ENCODE results near the gene B2M. TPM values are rescaled to one million over a fixed set of nuclear protein-coding genes. Genes with fewer than 3 reads are reported as not detected.

The B2M gene
- total RNA-seq, 1 experiment from 2014 or later: 388 TPM

DNA sequence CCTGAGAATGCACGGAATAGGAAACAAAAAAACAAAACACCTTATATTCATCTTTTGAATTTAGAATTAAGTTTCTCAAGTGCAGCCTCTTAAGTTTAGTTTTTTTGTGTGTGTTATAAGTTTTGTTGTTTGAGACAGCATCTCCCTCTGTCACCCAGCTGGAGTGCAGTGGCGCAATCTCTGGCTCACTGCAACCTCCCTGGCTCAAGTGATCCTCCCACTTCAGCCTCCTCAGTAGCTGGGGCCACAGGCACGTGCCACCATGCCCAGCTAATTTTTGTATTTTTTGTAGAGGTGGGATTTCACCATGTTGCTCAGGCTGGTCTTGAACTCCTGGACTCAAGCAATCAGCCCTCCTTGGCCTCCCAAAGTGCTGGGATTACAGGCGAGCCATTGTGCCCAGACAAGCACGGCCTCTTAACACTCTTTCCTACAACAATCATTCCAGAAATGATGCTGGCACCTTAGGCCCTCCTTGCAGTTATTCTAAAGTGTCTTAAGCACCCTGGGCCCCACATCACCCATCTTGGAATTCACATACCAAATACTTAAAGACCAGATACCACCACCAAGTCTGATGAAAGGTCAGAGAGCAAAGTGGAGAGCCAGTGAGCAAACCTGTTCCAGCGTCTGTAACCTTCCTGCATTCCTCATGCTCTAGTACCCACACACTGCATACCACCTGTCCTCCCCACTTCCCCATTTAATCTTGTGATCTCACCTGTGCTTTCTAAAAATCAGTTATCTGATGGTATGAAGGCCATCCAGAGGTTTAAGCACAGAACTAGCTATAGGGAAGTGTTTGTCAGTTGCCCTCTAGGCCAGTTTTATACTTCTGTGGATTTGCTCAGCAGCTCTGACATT is 41.0 kb upstream of the B2M start:
- H4K20me1 ChIP-seq (ENCODE audit: insufficient read depth): no peaks in the 10 kb centered on the region
- H2AFZ ChIP-seq (ENCODE audit: low read depth, low read length, poor library complexity, severe bottlenecking): no peak overlapping the region
- H3K36me3 ChIP-seq (ENCODE audit: control insufficient read depth in 1 of 2, insufficient read depth in 2 of 2, low read length in 2 of 2): no peaks in the 10 kb centered on the region
- ChIA-PET CTCF (no interaction called here), RAD21 (ENCODE audit: low non-redundant PET in 1 of 2, low total read pairs in 2 of 2, uncharacterized antibody in 2 of 2, unreplicated experiment in 2 of 2) (no interaction called here), POLR2A (interaction anchor here (1.1 kb wide), 1 partner anchor 41 kb away, joined by 3 read pairs; the partner anchor contains the start of genes B2M and PATL2)
- H3K9ac ChIP-seq (ENCODE audit: low read length): no peak overlapping the region
- H3K4me1 ChIP-seq (ENCODE audit: control insufficient read depth in 1 of 2, insufficient read depth in 2 of 2, low read length in 2 of 2): no peaks in the 10 kb centered on the region
- H3K79me2 ChIP-seq (ENCODE audit: insufficient read depth, low read length): no peaks in the 10 kb centered on the region
- TF ChIP-seq, protein P1, sequence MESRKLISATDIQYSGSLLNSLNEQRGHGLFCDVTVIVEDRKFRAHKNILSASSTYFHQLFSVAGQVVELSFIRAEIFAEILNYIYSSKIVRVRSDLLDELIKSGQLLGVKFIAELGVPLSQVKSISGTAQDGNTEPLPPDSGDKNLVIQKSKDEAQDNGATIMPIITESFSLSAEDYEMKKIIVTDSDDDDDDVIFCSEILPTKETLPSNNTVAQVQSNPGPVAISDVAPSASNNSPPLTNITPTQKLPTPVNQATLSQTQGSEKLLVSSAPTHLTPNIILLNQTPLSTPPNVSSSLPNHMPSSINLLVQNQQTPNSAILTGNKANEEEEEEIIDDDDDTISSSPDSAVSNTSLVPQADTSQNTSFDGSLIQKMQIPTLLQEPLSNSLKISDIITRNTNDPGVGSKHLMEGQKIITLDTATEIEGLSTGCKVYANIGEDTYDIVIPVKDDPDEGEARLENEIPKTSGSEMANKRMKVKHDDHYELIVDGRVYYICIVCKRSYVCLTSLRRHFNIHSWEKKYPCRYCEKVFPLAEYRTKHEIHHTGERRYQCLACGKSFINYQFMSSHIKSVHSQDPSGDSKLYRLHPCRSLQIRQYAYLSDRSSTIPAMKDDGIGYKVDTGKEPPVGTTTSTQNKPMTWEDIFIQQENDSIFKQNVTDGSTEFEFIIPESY (IDR thresholded peaks at IDR 0.05; ENCODE audit: extremely low read depth, insufficient replicate concordance, low read length): no peak
- no peak for TF ChIP-seq YY1 (IDR thresholded peaks at IDR 0.05; ENCODE audit: extremely low read depth, insufficient replicate concordance, low read depth, low read length)
- no peak for TF ChIP-seq FOSL1 (IDR thresholded peaks at IDR 0.05; ENCODE audit: low read depth)
- no peak overlapping the region for H3K4me2 ChIP-seq (ENCODE audit: low read length)
- H3K9me2 ChIP-seq (ENCODE audit: insufficient read depth): no peaks in the 10 kb centered on the region
- H3K4me3 ChIP-seq (replicated peaks in 1 of 2; ENCODE audit: low read depth in 1 of 2, low read length in 2 of 2): no peak overlapping the region
- ATAC-seq (no peak), DNase-seq (ENCODE audit: low read depth, low spot score) (no peak)
- no peaks in the 10 kb centered on the region for H3K27me3 ChIP-seq (ENCODE audit: insufficient read depth, low read length)
- intact Hi-C loops (cut with micrococcal nuclease): no loop called here
- no TSS peak for BruUV-seq (replicated peaks)
- H3K9me3 ChIP-seq (ENCODE audit: control insufficient read depth in 1 of 2, insufficient read depth in 1 of 2, low read depth in 1 of 2, low read length in 2 of 2): no peaks in the 10 kb centered on the region
- H3K27ac ChIP-seq (ENCODE audit: low read depth, low read length): no peak overlapping the region

DNA sequence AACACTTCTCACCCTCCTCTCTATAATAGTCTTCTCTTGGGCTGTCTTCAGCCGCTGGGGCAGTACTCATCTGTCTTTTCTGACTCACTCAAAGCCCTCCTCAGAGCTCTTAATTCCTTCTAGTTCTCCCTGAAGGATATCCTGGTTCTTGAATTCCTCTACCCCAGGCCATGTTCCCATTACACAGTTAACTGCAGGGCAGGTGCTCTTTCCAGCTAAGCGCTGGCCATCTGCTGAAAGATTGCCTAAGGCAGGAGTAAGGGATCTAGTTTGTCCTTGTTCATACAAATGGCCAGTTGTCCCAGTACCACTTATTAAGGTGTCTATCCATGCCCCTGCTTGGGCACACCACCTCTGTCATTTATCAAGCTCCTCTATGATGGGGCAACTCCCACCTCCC is 37.7 kb upstream of the B2M start:
- Histone ChIP-seq H2AFZ (ENCODE audit: low read depth, low read length, poor library complexity, severe bottlenecking) (no peak overlapping the region), H3K79me2 (ENCODE audit: insufficient read depth, low read length) (no peaks in the 10 kb centered on the region), H3K27me3 (ENCODE audit: insufficient read depth, low read length) (no peaks in the 10 kb centered on the region), H3K4me2 (ENCODE audit: low read length) (no peak overlapping the region), H3K4me3 (replicated peaks in 1 of 2; ENCODE audit: low read depth in 1 of 2, low read length in 2 of 2) (no peak overlapping the region), H3K27ac (ENCODE audit: low read depth, low read length) (no peak overlapping the region), H4K20me1 (ENCODE audit: insufficient read depth) (no peaks in the 10 kb centered on the region), H3K9me2 (ENCODE audit: insufficient read depth) (no peaks in the 10 kb centered on the region), H3K36me3 (ENCODE audit: control insufficient read depth in 1 of 2, insufficient read depth in 2 of 2, low read length in 2 of 2) (no peaks in the 10 kb centered on the region), H3K9me3 (ENCODE audit: control insufficient read depth in 1 of 2, insufficient read depth in 1 of 2, low read depth in 1 of 2, low read length in 2 of 2) (no peaks in the 10 kb centered on the region), H3K9ac (ENCODE audit: low read length) (no peak overlapping the region), H3K4me1 (ENCODE audit: control insufficient read depth in 1 of 2, insufficient read depth in 2 of 2, low read length in 2 of 2) (no peaks in the 10 kb centered on the region)
- TF ChIP-seq ZNF274 (IDR thresholded peaks at IDR 0.05; ENCODE audit: low read depth, low read length): no peak
- no peak for TF ChIP-seq CEBPB (IDR thresholded peaks at IDR 0.05; ENCODE audit: low read depth)
- TF ChIP-seq, protein P2, sequence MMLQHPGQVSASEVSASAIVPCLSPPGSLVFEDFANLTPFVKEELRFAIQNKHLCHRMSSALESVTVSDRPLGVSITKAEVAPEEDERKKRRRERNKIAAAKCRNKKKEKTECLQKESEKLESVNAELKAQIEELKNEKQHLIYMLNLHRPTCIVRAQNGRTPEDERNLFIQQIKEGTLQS (IDR thresholded peaks at IDR 0.05): no peak
- TF ChIP-seq, protein P1 (IDR thresholded peaks at IDR 0.05; ENCODE audit: extremely low read depth, insufficient replicate concordance, low read length): no peak
- TF ChIP-seq, protein P3, sequence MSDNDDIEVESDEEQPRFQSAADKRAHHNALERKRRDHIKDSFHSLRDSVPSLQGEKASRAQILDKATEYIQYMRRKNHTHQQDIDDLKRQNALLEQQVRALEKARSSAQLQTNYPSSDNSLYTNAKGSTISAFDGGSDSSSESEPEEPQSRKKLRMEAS (IDR thresholded peaks at IDR 0.05): no peak
- intact Hi-C loops (cut with micrococcal nuclease): no loop called here
- ChIA-PET POLR2A (interaction anchor here (0.9 to 1.4 kb wide), 2 partner anchors 10 to 38 kb away, joined by 3 read pairs; partner anchors contain the start of genes B2M, PATL2 and SPG11), RAD21 (ENCODE audit: low non-redundant PET in 1 of 2, low total read pairs in 2 of 2, uncharacterized antibody in 2 of 2, unreplicated experiment in 2 of 2) (no interaction called here), CTCF (interaction anchor here (1.3 kb wide), 1 partner anchor 10 kb away, joined by 4 read pairs; the partner anchor contains the start of gene SPG11)
- no TSS peak for BruUV-seq (replicated peaks)
- ATAC-seq: no peak
- no peak for DNase-seq (ENCODE audit: low read depth, low spot score)
